Natural killer cell treated with Interleukin-12 subunit alpha and Interleukin-12 subunit beta and Interleukin-15 and Interleukin-18, amount 100 ng/mL, for 72 hours (primary cell): ENCODE results near the gene CDHR5. TPM values are rescaled to one million over a fixed set of nuclear protein-coding genes. Genes with fewer than 3 reads are reported as not detected.
"Not testable (repeated sequence)": the region's sequence is repeated elsewhere in the genome, so short reads cannot be mapped to it uniquely, and the experiment has no call there.

Source experiments
- ATAC-seq, 2 donors: fragments of 150-1000 bp; cut with Tn5 transposase in 1 of 2; sonication (Bioruptor Pico), chemical (Tn5 transposase) in 1 of 2; 2 replicates each; pipeline ENCODE4 v1.10.0; 2021
- DNase-seq: peaks from one replicate; pipeline ENCODE4 v3.0.0; 2022; ENCODE audit warnings: low spot score
- H3K27ac Mint-ChIP-seq, 2 donors: 1 replicate in 1 of 2; 2 replicates in 1 of 2; pipeline ENCODE4 v1.8.0; 2022; ENCODE audit warnings: mixed read lengths in 2 of 2, mild to moderate bottlenecking in 1 of 2, moderate library complexity in 1 of 2
- H3K27me3 Mint-ChIP-seq, 2 donors: 1 replicate in 1 of 2; 2 replicates in 1 of 2; pipeline ENCODE4 v1.8.0; 2022; ENCODE audit warnings: mixed read lengths in 2 of 2
- H3K36me3 Mint-ChIP-seq: one replicate; pipeline ENCODE4 v1.8.0; 2022; ENCODE audit warnings: mixed read lengths
- H3K4me1 Mint-ChIP-seq, 2 donors: 1 replicate in 1 of 2; 2 replicates in 1 of 2; pipeline ENCODE4 v1.8.0; 2022; ENCODE audit warnings: low read depth in 2 of 2, mixed read lengths in 2 of 2, mild to moderate bottlenecking in 1 of 2
- H3K4me3 Mint-ChIP-seq: one replicate; pipeline ENCODE4 v1.8.0; 2022; ENCODE audit warnings: mixed read lengths
- H3K9me3 Mint-ChIP-seq: 2 replicates; pipeline ENCODE4 v1.8.0; 2022; ENCODE audit warnings: mixed read lengths
- total RNA-seq, 2 donors: library from RNA; stranded (reverse); gene quantifications; one replicate each; pipeline ENCODE4 v1.2.3, GENCODE V29; 2022

CDHR5 gene
- total RNA-seq, 2 donors from 2014 or later = not detected

GRCh38 chr11:574632-575312, 50.0 kb downstream of the CDHR5 start:
- no peaks in the 10 kb centered on the region for H3K9me3 Mint-ChIP-seq
- peaks cover 18 to 27% of the 10 kb centered on the region in 2 donors for H3K4me1 Mint-ChIP-seq
- no peak for DNase-seq
- peak overlapping the region in 1 of 2 donors; percentile 15 for H3K27ac Mint-ChIP-seq
- H3K36me3 Mint-ChIP-seq = no peaks in the 10 kb centered on the region
- H3K4me3 Mint-ChIP-seq = peak overlapping the region; percentile 70
- no peak for ATAC-seq
- H3K27me3 Mint-ChIP-seq = peaks cover 11% of the 10 kb centered on the region in 2 donors

GRCh38 chr11:574031-574570, 50.7 kb downstream of the CDHR5 start:
- DNase-seq, H3K9me3 Mint-ChIP-seq, H3K36me3 Mint-ChIP-seq, ATAC-seq: not testable (repeated sequence)
- Mint-ChIP-seq H3K27ac (peak overlapping the region in 1 of 2 donors; percentile 15), H3K4me3 (peak overlapping the region; percentile 5), H3K27me3 (peaks cover 11% of the 10 kb centered on the region in 2 donors), H3K4me1 (peaks cover 11 to 20% of the 10 kb centered on the region in 2 donors)

- no peak for ATAC-seq
- Mint-ChIP-seq H3K4me1 (peaks cover 11 to 16% of the 10 kb centered on the region in 2 donors), H3K36me3 (no peaks in the 10 kb centered on the region), H3K27ac (no peak overlapping the region), H3K27me3 (peaks cover 11% of the 10 kb centered on the region in 2 donors), H3K4me3 (no peak overlapping the region), H3K9me3 (no peaks in the 10 kb centered on the region)
- DNase-seq = no peak
Observed at GRCh38 chr11:573146-573759, 51.5 kb downstream of the CDHR5 start.

- Mint-ChIP-seq H3K36me3 (no peaks in the 10 kb centered on the region), H3K27me3 (peaks cover 11% of the 10 kb centered on the region in 2 donors), H3K4me1 (peaks cover 0 to 10% of the 10 kb centered on the region in 2 donors), H3K4me3 (no peak overlapping the region), H3K27ac (no peak overlapping the region), H3K9me3 (no peaks in the 10 kb centered on the region)
- no peak for DNase-seq
- ATAC-seq = no peak
Observed at GRCh38 chr11:571802-572185, 53.0 kb downstream of the CDHR5 start.

GRCh38 chr11:569158-569885, 55.4 kb downstream of the CDHR5 start:
- H3K27ac Mint-ChIP-seq = no peak overlapping the region
- H3K4me3 Mint-ChIP-seq = peak overlapping the region; percentile 78
- peaks cover 2 to 3% of the 10 kb centered on the region in 2 donors for H3K27me3 Mint-ChIP-seq
- DNase-seq (no peak), ATAC-seq (no peak)
- H3K9me3 Mint-ChIP-seq = no peaks in the 10 kb centered on the region
- H3K36me3 Mint-ChIP-seq = no peaks in the 10 kb centered on the region
- H3K4me1 Mint-ChIP-seq = peaks cover 0 to 3% of the 10 kb centered on the region in 2 donors

- Mint-ChIP-seq H3K27ac (no peak overlapping the region), H3K27me3 (no peaks in the 10 kb centered on the region), H3K4me3 (peak overlapping the region; percentile 78), H3K4me1 (no peaks in the 10 kb centered on the region), H3K36me3 (no peaks in the 10 kb centered on the region), H3K9me3 (no peaks in the 10 kb centered on the region)
- ATAC-seq = peak; percentile 95 to 96
- DNase-seq = peak; percentile 98
Observed at GRCh38 chr11:568306-569157, 56.2 kb downstream of the CDHR5 start.

GRCh38 chr11:567629-568292, 57.0 kb downstream of the CDHR5 start:
- no peak for DNase-seq
- Mint-ChIP-seq H3K4me3 (peak overlapping the region; percentile 57), H3K27me3 (no peaks in the 10 kb centered on the region), H3K27ac (peak overlapping the region in 1 of 2 donors; percentile 62), H3K9me3 (no peaks in the 10 kb centered on the region), H3K36me3 (no peaks in the 10 kb centered on the region), H3K4me1 (no peaks in the 10 kb centered on the region)
- no peak for ATAC-seq

GRCh38 chr11:567011-567628, 57.6 kb downstream of the CDHR5 start:
- no peaks in the 10 kb centered on the region for H3K4me1 Mint-ChIP-seq
- H3K27me3 Mint-ChIP-seq = no peaks in the 10 kb centered on the region
- no peak for ATAC-seq
- no peaks in the 10 kb centered on the region for H3K36me3 Mint-ChIP-seq
- H3K27ac Mint-ChIP-seq = peak overlapping the region in 1 of 2 donors; percentile 62
- peak overlapping the region; percentile 57 for H3K4me3 Mint-ChIP-seq
- H3K9me3 Mint-ChIP-seq = no peaks in the 10 kb centered on the region
- no peak for DNase-seq

Other genes starting within 250 kb of the CDHR5 start
- gene PKP3, start 230.7 kb downstream of the CDHR5 start, total RNA-seq = not detected
- 10 to 100 TPM; 39.0 to 44.9 TPM for gene SIGIRR, start 210.0 kb downstream of the CDHR5 start, total RNA-seq
- gene ANO9, start 182.9 kb downstream of the CDHR5 start, total RNA-seq = 1 to 10 TPM; 2.4 to 6.7 TPM
- gene PTDSS2, start 174.7 kb downstream of the CDHR5 start, total RNA-seq = 10 to 100 TPM; 20.6 to 56.9 TPM
- gene RNH1, start 117.7 kb downstream of the CDHR5 start, total RNA-seq = 100 to 1,000 TPM in 1 of 2 donors, 10 to 100 TPM in 1; 89.2 to 113 TPM
- 10 to 100 TPM; 33.6 to 83.5 TPM for gene HRAS, start 89.4 kb downstream of the CDHR5 start, total RNA-seq
- gene LRRC56, start 87.4 kb downstream of the CDHR5 start, total RNA-seq = 1 to 10 TPM in 1 of 2 donors, under 1 TPM in 1; 0.98 to 1.8 TPM
- gene LMNTD2, start 64.2 kb downstream of the CDHR5 start, total RNA-seq = 1 to 10 TPM; 1.1 to 2.1 TPM
- gene RASSF7, start 64.0 kb downstream of the CDHR5 start, total RNA-seq = 10 to 100 TPM; 13.3 to 22.9 TPM
- gene PHRF1, start 48.5 kb downstream of the CDHR5 start, total RNA-seq = 10 to 100 TPM; 49.2 to 85.7 TPM
- 10 to 100 TPM; 33.7 to 34.9 TPM for gene IRF7, start 9.0 kb downstream of the CDHR5 start, total RNA-seq
- gene SCT, start 2.2 kb upstream of the CDHR5 start, total RNA-seq = not detected
- 1 to 10 TPM in 1 of 2 donors, under 1 TPM in 1; 0.48 to 1.3 TPM for gene DRD4, start 12.3 kb upstream of the CDHR5 start, total RNA-seq
- 10 to 100 TPM; 23.2 to 83.6 TPM for gene DEAF1, start 70.3 kb upstream of the CDHR5 start, total RNA-seq
- 10 to 100 TPM; 15.3 to 20.3 TPM for gene TMEM80, start 70.9 kb upstream of the CDHR5 start, total RNA-seq
- 10 to 100 TPM in 1 of 2 donors, 1 to 10 TPM in 1; 2.9 to 13.0 TPM for gene EPS8L2, start 81.3 kb upstream of the CDHR5 start, total RNA-seq
- gene TALDO1, start 122.5 kb upstream of the CDHR5 start, total RNA-seq = 100 to 1,000 TPM; 201 to 242 TPM
- gene GATD1, start 152.5 kb upstream of the CDHR5 start, total RNA-seq = 10 to 100 TPM; 42.2 to 99.7 TPM
- gene CEND1, start 165.1 kb upstream of the CDHR5 start, total RNA-seq = 1 to 10 TPM in 1 of 2 donors, under 1 TPM in 1; 0.95 to 3.4 TPM
- 100 to 1,000 TPM in 1 of 2 donors, 10 to 100 TPM in 1; 64.3 to 125 TPM for gene SLC25A22, start 173.3 kb upstream of the CDHR5 start, total RNA-seq
- 10 to 100 TPM; 19.1 to 53.6 TPM for gene PIDD1, start 180.3 kb upstream of the CDHR5 start, total RNA-seq
- gene RPLP2, start 185.0 kb upstream of the CDHR5 start, total RNA-seq = 1,000 to 10,000 TPM; 1,365 to 2,718 TPM
- 10 to 100 TPM; 69.0 to 95.0 TPM for gene PNPLA2, start 194.0 kb upstream of the CDHR5 start, total RNA-seq
- 1 to 10 TPM; 2.6 to 2.9 TPM for gene CRACR2B, start 203.0 kb upstream of the CDHR5 start, total RNA-seq
- 10 to 100 TPM; 45.0 to 72.0 TPM for gene CD151, start 208.0 kb upstream of the CDHR5 start, total RNA-seq
- 10 to 100 TPM; 97.4 to 97.8 TPM for gene POLR2L, start 217.6 kb upstream of the CDHR5 start, total RNA-seq
- 10 to 100 TPM; 17.4 to 31.4 TPM for gene TSPAN4, start 217.9 kb upstream of the CDHR5 start, total RNA-seq